ENCODE results near the gene NOP10. TPM values are rescaled to one million over a fixed set of nuclear protein-coding genes. Genes with fewer than 3 reads are reported as not detected.

NOP10 gene
- total RNA-seq, 4 donors from 2014 or later: 142 to 194 (median 170) TPM

DNA sequence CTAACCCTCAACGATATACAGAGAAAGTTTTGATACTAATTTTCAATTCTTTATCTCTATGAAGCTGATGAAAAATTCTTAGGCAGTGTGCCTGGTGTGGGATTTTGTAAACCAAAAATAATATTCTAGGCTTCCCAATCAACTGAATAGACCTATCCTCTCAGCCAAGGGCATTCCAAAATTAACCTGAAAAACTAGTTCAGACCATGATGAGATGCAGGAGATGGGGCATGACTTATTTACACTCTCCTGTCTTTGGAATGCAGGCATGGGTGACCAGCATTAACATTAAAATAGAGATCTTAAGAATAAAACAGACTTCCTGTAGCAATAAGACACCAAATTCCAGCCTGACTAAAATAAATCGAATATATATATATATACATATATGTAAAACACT, 31.9 kb upstream of the NOP10 start:
- in situ Hi-C loops (cut with MboI; ENCODE audit: low sequenced_read_pairs in 4 of 4): loop anchor here in 1 of 4 donors (25.0 kb wide), 3 partner anchors 138 to 612 kb away; partner anchors contain the start of genes EMC4 and ZNF770
- no peak for ATAC-seq

DNA sequence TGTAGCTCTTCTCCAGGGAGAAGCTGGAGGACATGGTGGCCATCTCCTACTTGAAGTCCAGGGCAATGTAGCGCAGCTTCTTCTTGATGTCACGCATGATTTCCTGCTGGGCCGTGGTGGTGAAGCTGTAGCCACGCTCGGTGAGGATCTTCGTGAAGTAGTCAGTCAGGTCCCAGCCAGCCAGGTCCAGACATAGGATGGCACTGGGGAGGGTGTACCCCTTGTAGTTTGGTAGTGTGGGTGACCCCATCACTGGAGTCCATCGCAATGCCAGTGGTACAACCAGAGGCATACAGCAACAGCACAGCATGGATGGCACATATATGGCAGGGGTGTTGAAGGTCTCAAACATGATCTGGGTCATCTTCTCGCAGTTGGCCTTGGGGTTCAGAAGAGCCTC, 31.0 kb upstream of the NOP10 start:
- intact Hi-C loops (cut with DNase I; ENCODE audit: low total_unique reads): loop anchor here (10.0 kb wide), 1 partner anchor 99 kb away; no protein-coding TSS in a partner anchor
- no peak for TF ChIP-seq POLR2A (IDR thresholded peaks at IDR 0.05)
- TF ChIP-seq, protein P1, sequence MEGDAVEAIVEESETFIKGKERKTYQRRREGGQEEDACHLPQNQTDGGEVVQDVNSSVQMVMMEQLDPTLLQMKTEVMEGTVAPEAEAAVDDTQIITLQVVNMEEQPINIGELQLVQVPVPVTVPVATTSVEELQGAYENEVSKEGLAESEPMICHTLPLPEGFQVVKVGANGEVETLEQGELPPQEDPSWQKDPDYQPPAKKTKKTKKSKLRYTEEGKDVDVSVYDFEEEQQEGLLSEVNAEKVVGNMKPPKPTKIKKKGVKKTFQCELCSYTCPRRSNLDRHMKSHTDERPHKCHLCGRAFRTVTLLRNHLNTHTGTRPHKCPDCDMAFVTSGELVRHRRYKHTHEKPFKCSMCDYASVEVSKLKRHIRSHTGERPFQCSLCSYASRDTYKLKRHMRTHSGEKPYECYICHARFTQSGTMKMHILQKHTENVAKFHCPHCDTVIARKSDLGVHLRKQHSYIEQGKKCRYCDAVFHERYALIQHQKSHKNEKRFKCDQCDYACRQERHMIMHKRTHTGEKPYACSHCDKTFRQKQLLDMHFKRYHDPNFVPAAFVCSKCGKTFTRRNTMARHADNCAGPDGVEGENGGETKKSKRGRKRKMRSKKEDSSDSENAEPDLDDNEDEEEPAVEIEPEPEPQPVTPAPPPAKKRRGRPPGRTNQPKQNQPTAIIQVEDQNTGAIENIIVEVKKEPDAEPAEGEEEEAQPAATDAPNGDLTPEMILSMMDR (IDR thresholded peaks at IDR 0.05 in 4 of 5, conservative IDR thresholded peaks at IDR 0.05 in 1 of 5): no peak
- Histone ChIP-seq H3K9me3 (no peaks in the 10 kb centered on the region), H3K4me3 (no peak overlapping the region), H3K27ac (no peak overlapping the region), H3K4me1 (no peaks in the 10 kb centered on the region), H3K27me3 (no peaks in the 10 kb centered on the region), H3K36me3 (no peaks in the 10 kb centered on the region)
- ATAC-seq (no peak), DNase-seq (no peak)
- in situ Hi-C loops (cut with MboI; ENCODE audit: low sequenced_read_pairs in 4 of 4): loop anchor here in 1 of 4 donors (25.0 kb wide), 3 partner anchors 137 to 613 kb away; partner anchors contain the start of genes EMC4 and ZNF770

More for the DNA sequence above, 31.9 kb upstream of the NOP10 start:
- Histone ChIP-seq H3K4me3 (no peak overlapping the region), H3K9me3 (no peaks in the 10 kb centered on the region), H3K36me3 (no peaks in the 10 kb centered on the region), H3K27ac (no peak overlapping the region), H3K4me1 (no peaks in the 10 kb centered on the region), H3K27me3 (no peaks in the 10 kb centered on the region)
- no peak for DNase-seq
- no peak for TF ChIP-seq POLR2A (IDR thresholded peaks at IDR 0.05)
- TF ChIP-seq, protein P1 (IDR thresholded peaks at IDR 0.05 in 4 of 5, conservative IDR thresholded peaks at IDR 0.05 in 1 of 5): no peak
- intact Hi-C loops (cut with DNase I; ENCODE audit: low total_unique reads): loop anchor here (10.0 kb wide), 1 partner anchor 100 kb away; no protein-coding TSS in a partner anchor

DNA sequence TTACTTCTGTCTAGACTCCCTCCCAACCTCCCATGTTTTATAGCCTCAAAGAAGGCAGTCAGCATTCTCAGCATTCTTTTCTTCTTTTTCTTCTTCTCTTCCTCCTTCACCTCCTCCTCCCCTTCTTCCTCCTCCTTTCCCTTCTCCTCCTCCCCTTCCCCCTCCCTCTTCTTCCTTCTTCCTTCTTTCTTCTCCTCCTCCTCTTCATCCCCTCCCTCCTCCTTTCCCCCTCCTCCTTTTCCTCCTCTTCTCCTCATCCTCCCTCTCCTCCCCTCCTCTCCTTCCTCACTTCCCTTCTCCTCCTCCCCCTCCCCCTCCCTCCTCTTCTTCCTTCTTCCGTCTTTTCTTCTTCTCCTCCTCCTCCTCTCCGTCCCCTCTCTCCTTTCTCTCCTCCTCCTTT, 27.7 kb upstream of the NOP10 start:
- Histone ChIP-seq H3K27me3 (no peaks in the 10 kb centered on the region), H3K36me3 (no peaks in the 10 kb centered on the region), H3K4me3 (no peak overlapping the region), H3K4me1 (peaks cover 11 to 17% of the 10 kb centered on the region in 2 donors), H3K27ac (no peak overlapping the region), H3K9me3 (no peaks in the 10 kb centered on the region)
- intact Hi-C loops (cut with DNase I; ENCODE audit: low total_unique reads): loop anchor here (10.0 kb wide), 1 partner anchor 96 kb away; no protein-coding TSS in a partner anchor
- ATAC-seq (no peak), DNase-seq (no peak)
- in situ Hi-C loops (cut with MboI; ENCODE audit: low sequenced_read_pairs in 4 of 4): loop anchor here in 1 of 4 donors (25.0 kb wide), 3 partner anchors 133 to 617 kb away; partner anchors contain the start of genes EMC4 and ZNF770
- no peak for TF ChIP-seq POLR2A (IDR thresholded peaks at IDR 0.05)
- TF ChIP-seq, protein P1 (IDR thresholded peaks at IDR 0.05 in 4 of 5, conservative IDR thresholded peaks at IDR 0.05 in 1 of 5): no peak

DNA sequence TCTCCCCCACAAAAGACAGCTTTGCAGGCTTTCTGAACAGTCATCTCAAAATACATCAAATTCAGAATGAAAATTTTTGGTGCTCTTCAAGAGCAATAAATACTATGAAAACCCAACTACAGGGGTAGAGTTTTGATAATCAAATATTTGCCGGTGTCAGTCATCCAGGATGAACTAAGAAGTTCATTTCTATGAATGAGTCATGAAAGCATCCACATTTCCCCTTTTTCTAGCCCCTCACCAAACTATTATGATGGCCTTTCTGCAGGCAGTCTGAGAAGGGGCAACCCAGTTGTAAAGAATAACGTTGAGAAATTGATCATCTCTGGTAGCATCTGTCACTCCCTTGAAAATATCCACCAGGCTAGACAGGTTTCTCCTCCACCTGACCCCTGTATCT, 27.2 kb upstream of the NOP10 start:
- DNase-seq: no peak
- no peak for TF ChIP-seq POLR2A (IDR thresholded peaks at IDR 0.05)
- TF ChIP-seq, protein P1 (IDR thresholded peaks at IDR 0.05 in 4 of 5, conservative IDR thresholded peaks at IDR 0.05 in 1 of 5): no peak
- H3K4me1 ChIP-seq: peaks cover 14 to 21% of the 10 kb centered on the region in 2 donors
- ATAC-seq: no peak
- in situ Hi-C loops (cut with MboI; ENCODE audit: low sequenced_read_pairs in 4 of 4) (loop anchor here in 1 of 4 donors (25.0 kb wide), 3 partner anchors 133 to 617 kb away; partner anchors contain the start of genes EMC4 and ZNF770), intact Hi-C loops (cut with DNase I; ENCODE audit: low total_unique reads) (loop anchor here (10.0 kb wide), 1 partner anchor 95 kb away; no protein-coding TSS in a partner anchor)
- H3K36me3 ChIP-seq: no peaks in the 10 kb centered on the region
- no peaks in the 10 kb centered on the region for H3K27me3 ChIP-seq
- H3K4me3 ChIP-seq: no peak overlapping the region
- no peaks in the 10 kb centered on the region for H3K9me3 ChIP-seq
- H3K27ac ChIP-seq: no peak overlapping the region

Measured in gastrocnemius medialis (tissue), 4 donors.